ENCODE data around the gene TPTE.

DNA sequence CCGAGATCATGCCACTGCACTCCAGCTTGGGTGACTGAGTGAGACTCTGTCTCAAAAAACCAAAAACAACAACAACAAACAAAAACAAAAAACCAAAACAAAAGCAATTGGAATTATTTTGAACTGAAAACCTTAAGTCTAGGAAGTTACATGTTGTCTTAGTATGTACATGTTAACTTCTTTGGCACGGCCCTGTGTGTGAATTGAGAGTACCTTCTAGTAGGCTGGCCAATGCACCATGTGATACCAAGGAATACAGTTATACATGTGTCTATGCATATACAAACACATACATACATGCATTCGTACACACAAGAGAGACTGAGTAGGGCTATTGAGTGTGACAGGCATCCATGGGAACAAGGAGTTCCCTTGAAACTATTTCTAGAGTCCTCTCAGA lies 18.6 kb downstream of the TPTE start:
- TF ChIP-seq POLR2A (IDR thresholded peaks at IDR 0.05; ENCODE audit: control extremely low read depth in 1 of 2, low read depth in 2 of 2, low read length in 2 of 2) (no peak), EZH2 (IDR thresholded peaks at IDR 0.05; ENCODE audit: low read depth, low read length, severe bottlenecking) (no peak), TBP (IDR thresholded peaks at IDR 0.05; ENCODE audit: low read depth, low read length) (no peak), ATF2 (IDR thresholded peaks at IDR 0.05; ENCODE audit: low read length) (no peak), TCF12 (IDR thresholded peaks at IDR 0.05; ENCODE audit: low read depth, low read length) (no peak)
- TF ChIP-seq, protein P1, sequence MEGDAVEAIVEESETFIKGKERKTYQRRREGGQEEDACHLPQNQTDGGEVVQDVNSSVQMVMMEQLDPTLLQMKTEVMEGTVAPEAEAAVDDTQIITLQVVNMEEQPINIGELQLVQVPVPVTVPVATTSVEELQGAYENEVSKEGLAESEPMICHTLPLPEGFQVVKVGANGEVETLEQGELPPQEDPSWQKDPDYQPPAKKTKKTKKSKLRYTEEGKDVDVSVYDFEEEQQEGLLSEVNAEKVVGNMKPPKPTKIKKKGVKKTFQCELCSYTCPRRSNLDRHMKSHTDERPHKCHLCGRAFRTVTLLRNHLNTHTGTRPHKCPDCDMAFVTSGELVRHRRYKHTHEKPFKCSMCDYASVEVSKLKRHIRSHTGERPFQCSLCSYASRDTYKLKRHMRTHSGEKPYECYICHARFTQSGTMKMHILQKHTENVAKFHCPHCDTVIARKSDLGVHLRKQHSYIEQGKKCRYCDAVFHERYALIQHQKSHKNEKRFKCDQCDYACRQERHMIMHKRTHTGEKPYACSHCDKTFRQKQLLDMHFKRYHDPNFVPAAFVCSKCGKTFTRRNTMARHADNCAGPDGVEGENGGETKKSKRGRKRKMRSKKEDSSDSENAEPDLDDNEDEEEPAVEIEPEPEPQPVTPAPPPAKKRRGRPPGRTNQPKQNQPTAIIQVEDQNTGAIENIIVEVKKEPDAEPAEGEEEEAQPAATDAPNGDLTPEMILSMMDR (IDR thresholded peaks at IDR 0.05; ENCODE audit: control extremely low read depth in 1 of 3, insufficient read depth in 1 of 3, low read depth in 1 of 3, low read length in 3 of 3) = no peak

All from H1 (cell line).